H9 (cell line): ENCODE measurements around the gene DEPDC5. TPM values are rescaled to one million over a fixed set of nuclear protein-coding genes. Genes with fewer than 3 reads are reported as not detected.

Experiments
- DNase-seq: peaks from one replicate; pipeline ENCODE4 v3.0.0-alpha.2; 2017
- H2AFZ ChIP-seq: one replicate; pipeline ENCODE4 v1.6.1; 2013; ENCODE audit warnings: mild to moderate bottlenecking, low read length, control low read depth, moderate library complexity
- H2AK5ac ChIP-seq: 2 replicates; pipeline ENCODE4 v1.6.1; 2013; ENCODE audit warnings: low read length, control low read depth, mixed read lengths; ENCODE audit not compliant: insufficient read length
- H2BK120ac ChIP-seq: one replicate; pipeline ENCODE4 v1.6.1; 2013; ENCODE audit warnings: low read depth, mild to moderate bottlenecking, low read length, control low read depth, inconsistent platforms; ENCODE audit not compliant: poor library complexity, severe bottlenecking
- H2BK12ac ChIP-seq: 2 replicates; pipeline ENCODE4 v1.6.1; 2013; ENCODE audit warnings: low read length, control low read depth, mixed read lengths, low read depth; ENCODE audit not compliant: insufficient read length
- H2BK15ac ChIP-seq: 2 replicates; pipeline ENCODE4 v1.6.1; 2013; ENCODE audit warnings: low read depth, low read length, control low read depth
- H2BK20ac ChIP-seq: one replicate; pipeline ENCODE4 v1.6.1; 2013; ENCODE audit warnings: low read depth, mild to moderate bottlenecking, low read length, control low read depth, inconsistent platforms; ENCODE audit not compliant: poor library complexity, severe bottlenecking
- H2BK5ac ChIP-seq: 2 replicates; pipeline ENCODE4 v1.6.1; 2013; ENCODE audit warnings: low read length, control low read depth, mixed read lengths; ENCODE audit not compliant: insufficient read length
- H3K14ac ChIP-seq: 2 replicates; pipeline ENCODE4 v1.6.1; 2013; ENCODE audit warnings: low read length, control low read depth; ENCODE audit not compliant: insufficient read depth
- H3K18ac ChIP-seq: 2 replicates; pipeline ENCODE4 v1.6.1; 2013; ENCODE audit warnings: low read depth, mild to moderate bottlenecking, mixed read lengths, low read length, control low read depth; ENCODE audit not compliant: insufficient read length
- H3K23ac ChIP-seq: 2 replicates; pipeline ENCODE4 v1.6.1; 2013; ENCODE audit warnings: low read length, control low read depth, mixed read lengths, low read depth; ENCODE audit not compliant: insufficient read length
- H3K23me2 ChIP-seq: 2 replicates; pipeline ENCODE4 v1.6.1; 2013; ENCODE audit warnings: low read depth, mild to moderate bottlenecking, mixed read lengths, low read length, control low read depth; ENCODE audit not compliant: insufficient read length, poor library complexity, severe bottlenecking
- H3K27ac ChIP-seq: 2 replicates; pipeline ENCODE4 v1.5.1; 2013; ENCODE audit warnings: low read length, control low read depth, mixed read lengths, low read depth; ENCODE audit not compliant: insufficient read length
- H3K27me3 ChIP-seq: 2 replicates; pipeline ENCODE4 v1.6.1; 2013; ENCODE audit warnings: low read length, control low read depth, inconsistent platforms; ENCODE audit not compliant: insufficient read depth
- H3K4ac ChIP-seq: 2 replicates; pipeline ENCODE4 v1.6.1; 2013; ENCODE audit warnings: low read depth, mild to moderate bottlenecking, control low read depth, inconsistent platforms, low read length, moderate library complexity
- H3K4me1 ChIP-seq: 2 replicates; pipeline ENCODE4 v1.6.1; 2013; ENCODE audit warnings: low read length, control low read depth, inconsistent platforms; ENCODE audit not compliant: insufficient read depth
- H3K4me2 ChIP-seq: 2 replicates; pipeline ENCODE4 v1.6.1; 2013; ENCODE audit warnings: low read length, control low read depth, mixed read lengths; ENCODE audit not compliant: insufficient read length, insufficient read depth
- H3K56ac ChIP-seq: 2 replicates; pipeline ENCODE4 v1.6.1; 2013; ENCODE audit warnings: low read depth, mild to moderate bottlenecking, mixed read lengths, low read length, control low read depth; ENCODE audit not compliant: insufficient read length
- H3K79me1 ChIP-seq: 2 replicates; pipeline ENCODE4 v1.6.1; 2013; ENCODE audit warnings: low read depth, mild to moderate bottlenecking, moderate library complexity, low read length, control low read depth, inconsistent platforms; ENCODE audit not compliant: insufficient read depth, poor library complexity, severe bottlenecking
- H3K79me2 ChIP-seq: 2 replicates; pipeline ENCODE4 v1.6.1; 2013; ENCODE audit warnings: low read length, control low read depth, inconsistent platforms; ENCODE audit not compliant: insufficient read depth
- H3K9ac ChIP-seq: 2 replicates; pipeline ENCODE4 v1.6.1; 2013; ENCODE audit warnings: low read length, control low read depth, mixed read lengths; ENCODE audit not compliant: insufficient read length; ENCODE audit errors: extremely low read depth
- H3K9me3 ChIP-seq: one replicate; pipeline ENCODE4 v1.6.1; 2013; ENCODE audit warnings: low read depth, low read length, inconsistent platforms; ENCODE audit not compliant: control insufficient read depth
- H3T11ph ChIP-seq: one replicate; pipeline ENCODE4 v1.6.1; 2013; ENCODE audit warnings: mild to moderate bottlenecking, low read length, control low read depth, inconsistent platforms
- H4K20me1 ChIP-seq: one replicate; pipeline ENCODE4 v1.6.1; 2013; ENCODE audit not compliant: control insufficient read depth, insufficient read length, insufficient read depth
- H4K5ac ChIP-seq: 2 replicates; pipeline ENCODE4 v1.6.1; 2013; ENCODE audit warnings: low read depth, mild to moderate bottlenecking, mixed read lengths, low read length, control low read depth; ENCODE audit not compliant: insufficient read length
- H4K8ac ChIP-seq: replicated peaks from 2 replicates; pipeline ENCODE4 v1.6.1; 2013; ENCODE audit warnings: low read length, control low read depth, mixed read lengths, low read depth; ENCODE audit not compliant: insufficient read length
- H4K91ac ChIP-seq: 2 replicates; pipeline ENCODE4 v1.6.1; 2013; ENCODE audit warnings: low read depth, mild to moderate bottlenecking, moderate library complexity, mixed read lengths, low read length, control low read depth; ENCODE audit not compliant: insufficient read length
- H3K27ac Mint-ChIP-seq, 3 experiments: 2 replicates in 2 of 3; 3 replicates in 1 of 3; pipeline ENCODE4 v1.8.0; 2020 to 2021; ENCODE audit warnings: mixed read lengths in 3 of 3, mild to moderate bottlenecking in 1 of 3, moderate library complexity in 1 of 3
- H3K27me3 Mint-ChIP-seq: 2 replicates; pipeline ENCODE4 v1.8.0; 2021; ENCODE audit warnings: low read depth, mild to moderate bottlenecking, moderate library complexity, mixed read lengths
- H3K36me3 Mint-ChIP-seq, 3 experiments: 2 replicates in 2 of 3; 3 replicates in 1 of 3; pipeline ENCODE4 v1.8.0; 2020 to 2021; ENCODE audit warnings: low read depth in 3 of 3, mixed read lengths in 3 of 3; ENCODE audit not compliant: insufficient read depth in 1 of 3
- H3K4me1 Mint-ChIP-seq, 2 experiments: 2 replicates each; pipeline ENCODE4 v1.8.0; 2020; ENCODE audit warnings: mixed read lengths in 2 of 2
- H3K4me3 Mint-ChIP-seq, 2 experiments: 2 replicates in 1 of 2; 3 replicates in 1 of 2; pipeline ENCODE4 v1.8.0; 2020 to 2021; ENCODE audit warnings: mild to moderate bottlenecking in 2 of 2, mixed read lengths in 2 of 2, moderate library complexity in 1 of 2
- H3K9me3 Mint-ChIP-seq, 2 experiments: 2 replicates in 1 of 2; 3 replicates in 1 of 2; pipeline ENCODE4 v1.8.0; 2020; ENCODE audit warnings: mild to moderate bottlenecking in 2 of 2, mixed read lengths in 2 of 2, moderate library complexity in 1 of 2
- CTCF ChIP-seq: fragments of 200-600 bp; sonication (generic); conservative IDR thresholded peaks from 3 replicates; pipeline ENCODE4 v1.8.0; 2021; ENCODE audit warnings: antibody characterized with exemption, mild to moderate bottlenecking
- WGBS: extraction: QIAGEN DNeasy Blood & Tissue Kit; methylation state at CpG from one replicate; pipeline ENCODE4 v1.1.7; 2013; ENCODE audit warnings: missing lambda C conversion rate, low lambda C conversion rate, mixed read lengths; ENCODE audit not compliant: insufficient read length; ENCODE audit errors: extremely low coverage; 5-methylcytosine and 5-hydroxymethylcytosine counted together
- total RNA-seq: library from RNA; stranded (reverse); gene quantifications from 2 replicates; pipeline ENCODE4 v1.2.1, GENCODE V29; 2021

DEPDC5 gene
- total RNA-seq, 1 experiment from 2014 or later = 29.2 TPM

DNA sequence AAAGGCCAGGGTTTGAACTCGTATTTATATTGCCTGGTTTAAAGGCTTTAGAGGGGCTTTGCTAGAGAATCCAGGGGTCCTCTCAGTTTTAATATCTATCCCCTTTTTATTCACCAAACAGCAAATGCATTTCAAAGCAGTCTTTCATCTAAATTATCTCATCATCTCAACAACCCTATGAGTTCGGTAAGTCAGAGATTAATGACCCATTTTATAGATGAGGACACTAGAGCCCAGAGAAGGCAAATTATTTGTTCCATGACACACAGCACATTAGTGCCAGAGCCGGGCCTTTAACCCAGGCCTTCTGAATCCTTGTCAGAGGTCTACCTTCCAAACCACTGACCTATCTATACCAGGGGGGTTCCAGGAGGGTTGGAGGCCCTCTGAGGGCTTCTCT is 173.7 kb downstream of the DEPDC5 start:
- no peaks in the 10 kb centered on the region for H4K20me1 ChIP-seq
- no peak overlapping the region for H3K56ac ChIP-seq
- no peak overlapping the region for H3T11ph ChIP-seq
- Mint-ChIP-seq H3K36me3 (no peaks in the 10 kb centered on the region; a peak in 1 of 7 replicates), H3K4me3 (no peak overlapping the region), H3K27ac (no peak overlapping the region), H3K27me3 (peaks cover 9% of the 10 kb centered on the region), H3K4me1 (peaks cover 2 to 11% of the 10 kb centered on the region in 2 experiments; a peak in 3 of 4 replicates), H3K9me3 (no peaks in the 10 kb centered on the region)
- H3K9ac ChIP-seq = no peak overlapping the region
- H2BK120ac ChIP-seq = no peak overlapping the region
- WGBS = no CpG with 5 or more reads among the region's 3 CpGs
- no peaks in the 10 kb centered on the region for H3K4me1 ChIP-seq
- H3K4me2 ChIP-seq = no peak overlapping the region
- no peak overlapping the region for H2BK12ac ChIP-seq
- H4K8ac ChIP-seq = no peak overlapping the region
- H2BK15ac ChIP-seq = no peak overlapping the region
- no peak overlapping the region for H3K18ac ChIP-seq
- no peak overlapping the region for H4K91ac ChIP-seq
- H3K23me2 ChIP-seq = no peaks in the 10 kb centered on the region
- H2BK20ac ChIP-seq = no peak overlapping the region
- no peaks in the 10 kb centered on the region for H3K9me3 ChIP-seq
- H4K5ac ChIP-seq = no peak overlapping the region
- TF ChIP-seq CTCF = no peak
- no peak overlapping the region for H3K27ac ChIP-seq
- no peak overlapping the region for H3K4ac ChIP-seq
- no peaks in the 10 kb centered on the region for H3K27me3 ChIP-seq
- no peaks in the 10 kb centered on the region for H3K79me2 ChIP-seq
- no peak overlapping the region for H2BK5ac ChIP-seq
- H3K23ac ChIP-seq = no peak overlapping the region
- no peak overlapping the region for H2AFZ ChIP-seq
- no peak for DNase-seq
- H2AK5ac ChIP-seq = no peak overlapping the region
- H3K14ac ChIP-seq = no peak overlapping the region
- H3K79me1 ChIP-seq = no peaks in the 10 kb centered on the region
